Stimulated activated CD8-positive, alpha-beta memory T cell treated with anti-CD3 and anti-CD28 coated beads, Interleukin-15, amount 100 ng/mL, for 4 hours (primary cell): ENCODE results near the gene DMD.

Experiments
- DNase-seq, 2 donors: peaks; one replicate each; pipeline ENCODE4 v3.0.0-alpha.2; 2020; ENCODE audit warnings: low read depth in 2 of 2

DMD gene

GRCh38 chrX:31860686-31861085 is 1350.7 kb downstream of the DMD start:
- no peak for DNase-seq

GRCh38 chrX:31858915-31859314 is 1352.4 kb downstream of the DMD start:
- DNase-seq = no peak

- DNase-seq = no peak
Measured at GRCh38 chrX:31854716-31855115, 1356.6 kb downstream of the DMD start.

GRCh38 chrX:31851761-31852160 is 1359.6 kb downstream of the DMD start:
- no peak for DNase-seq

GRCh38 chrX:31847773-31848172 is 1363.6 kb downstream of the DMD start:
- no peak for DNase-seq

GRCh38 chrX:31845003-31845402 is 1366.3 kb downstream of the DMD start:
- no peak for DNase-seq

GRCh38 chrX:31838617-31839016 is 1372.7 kb downstream of the DMD start:
- DNase-seq = no peak

GRCh38 chrX:31837445-31838049 is 1373.8 kb downstream of the DMD start:
- DNase-seq = no peak

GRCh38 chrX:31836479-31836878 is 1374.9 kb downstream of the DMD start:
- DNase-seq = no peak

- no peak for DNase-seq
Measured at GRCh38 chrX:31832263-31832662, 1379.1 kb downstream of the DMD start.

GRCh38 chrX:31820430-31821210 is 1390.7 kb downstream of the DMD start:
- no peak for DNase-seq

GRCh38 chrX:31819455-31819854 is 1391.9 kb downstream of the DMD start:
- no peak for DNase-seq

GRCh38 chrX:31811106-31811505 is 1400.2 kb downstream of the DMD start:
- no peak for DNase-seq

GRCh38 chrX:31808357-31808756 is 1403.0 kb downstream of the DMD start:
- no peak for DNase-seq

GRCh38 chrX:31807165-31807564 is 1404.2 kb downstream of the DMD start:
- no peak for DNase-seq

GRCh38 chrX:31805781-31806180 is 1405.6 kb downstream of the DMD start:
- no peak for DNase-seq

- no peak for DNase-seq
Measured at GRCh38 chrX:31800219-31800618, 1411.1 kb downstream of the DMD start.

GRCh38 chrX:31796624-31797023 is 1414.7 kb downstream of the DMD start:
- no peak for DNase-seq

- DNase-seq = no peak
Measured at GRCh38 chrX:31747411-31747810, 1463.9 kb downstream of the DMD start.

GRCh38 chrX:31743004-31743403 is 1468.3 kb downstream of the DMD start:
- DNase-seq = no peak

GRCh38 chrX:31717474-31717873 is 1493.9 kb downstream of the DMD start:
- no peak for DNase-seq

GRCh38 chrX:31715675-31716074 is 1495.7 kb downstream of the DMD start:
- no peak for DNase-seq

GRCh38 chrX:31714797-31715196 is 1496.6 kb downstream of the DMD start:
- no peak for DNase-seq

GRCh38 chrX:31713120-31713519 is 1498.2 kb downstream of the DMD start:
- DNase-seq = no peak
